Calu3 (cell line): ENCODE data around the gene PI4KA. TPM values are rescaled to one million over a fixed set of nuclear protein-coding genes. Genes with fewer than 3 reads are reported as not detected.

ENCODE experiments used
- BruUV-seq: library from RNA; stranded (reverse); fragments of 400-500 nt; replicated peaks from 2 replicates; lab custom pipeline; 2021; lab: Mats Ljungman, UMichigan
- CTCF ChIA-PET: fragments of 300-600 bp; sonication (Branson Sonifier 250); formaldehyde crosslinking; loops from one replicate; lab custom pipeline; 2022; ENCODE audit warnings: antibody characterized with exemption; lab: Charles Lee
- DNase-seq: peaks from one replicate; pipeline ENCODE4 v3.0.0; 2022
- H3K27ac Mint-ChIP-seq: one replicate; pipeline ENCODE4 v1.8.0; 2022; ENCODE audit warnings: mixed read lengths; ENCODE audit not compliant: unreplicated experiment
- H3K27me3 Mint-ChIP-seq: one replicate; pipeline ENCODE4 v1.8.0; 2022; ENCODE audit warnings: mixed read lengths; ENCODE audit not compliant: unreplicated experiment
- H3K36me3 Mint-ChIP-seq: one replicate; pipeline ENCODE4 v1.8.0; 2022; ENCODE audit warnings: mild to moderate bottlenecking, moderate library complexity, mixed read lengths; ENCODE audit not compliant: insufficient read depth, unreplicated experiment
- H3K4me1 Mint-ChIP-seq: one replicate; pipeline ENCODE4 v1.8.0; 2022; ENCODE audit warnings: mild to moderate bottlenecking, low read depth, mixed read lengths; ENCODE audit not compliant: unreplicated experiment
- H3K4me3 Mint-ChIP-seq: one replicate; pipeline ENCODE4 v1.8.0; 2022; ENCODE audit warnings: mild to moderate bottlenecking, low read depth, moderate library complexity, mixed read lengths; ENCODE audit not compliant: unreplicated experiment
- H3K9me3 Mint-ChIP-seq: one replicate; pipeline ENCODE4 v1.8.0; 2022; ENCODE audit warnings: low read depth, mixed read lengths; ENCODE audit not compliant: unreplicated experiment
- CTCF ChIP-seq: fragments of 200-600 bp; IDR thresholded peaks from one replicate; pipeline ENCODE4 v1.8.0; 2022; ENCODE audit warnings: antibody characterized with exemption; ENCODE audit not compliant: unreplicated experiment
- intact Hi-C: fragments of 100-400 bp; cut with micrococcal nuclease; formaldehyde crosslinking; loops from one replicate; pipeline ENCODE4 v1.10.0; 2022; ENCODE audit not compliant: unreplicated experiment
- total RNA-seq: library from RNA; stranded (reverse); gene quantifications from 2 replicates; pipeline ENCODE4 v1.2.3, GENCODE V29; 2022

The PI4KA gene
- total RNA-seq, 1 experiment from 2014 or later = 77.9 TPM

GRCh38 chr22:20779818-20780158 is 78.8 kb downstream of the PI4KA start:
- Mint-ChIP-seq H3K27me3 (no peaks in the 10 kb centered on the region), H3K27ac (no peak overlapping the region), H3K4me3 (no peak overlapping the region), H3K36me3 (peaks cover 10% of the 10 kb centered on the region), H3K4me1 (peaks cover 16% of the 10 kb centered on the region), H3K9me3 (no peaks in the 10 kb centered on the region)
- no TSS peak for BruUV-seq
- DNase-seq = no peak
- no peak for TF ChIP-seq CTCF
- CTCF ChIA-PET = interaction anchor here (0.6 to 1.5 kb wide), 2 partner anchors 33 to 112 kb away, joined by 3 to 4 read pairs; no protein-coding TSS in a partner anchor
- intact Hi-C loops = no loop called here

DNA sequence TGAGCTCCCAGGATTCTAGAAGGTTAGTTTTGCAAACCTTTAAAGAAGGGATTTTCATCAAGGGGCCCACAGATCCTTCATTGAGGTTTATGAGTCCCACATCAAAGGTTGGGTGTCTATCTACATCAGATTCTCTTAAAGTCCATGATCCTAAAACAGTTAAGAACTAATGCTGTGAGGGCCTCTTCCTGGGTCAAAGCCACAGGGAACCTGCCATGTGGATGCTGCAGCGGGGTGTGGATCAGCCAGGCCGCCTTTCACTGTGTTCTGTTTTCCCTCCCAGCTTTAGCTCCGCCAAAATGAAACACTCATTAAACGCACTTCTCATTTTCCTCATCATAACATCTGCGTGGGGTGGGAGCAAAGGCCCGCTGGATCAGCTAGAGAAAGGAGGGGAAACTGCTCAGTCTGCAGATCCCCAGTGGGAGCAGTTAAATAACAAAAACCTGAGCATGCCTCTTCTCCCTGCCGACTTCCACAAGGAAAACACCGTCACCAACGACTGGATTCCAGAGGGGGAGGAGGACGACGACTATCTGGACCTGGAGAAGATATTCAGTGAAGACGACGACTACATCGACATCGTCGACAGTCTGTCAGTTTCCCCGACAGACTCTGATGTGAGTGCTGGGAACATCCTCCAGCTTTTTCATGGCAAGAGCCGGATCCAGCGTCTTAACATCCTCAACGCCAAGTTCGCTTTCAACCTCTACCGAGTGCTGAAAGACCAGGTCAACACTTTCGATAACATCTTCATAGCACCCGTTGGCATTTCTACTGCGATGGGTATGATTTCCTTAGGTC is 79.4 kb downstream of the PI4KA start:
- no peaks in the 10 kb centered on the region for H3K9me3 Mint-ChIP-seq
- no peak overlapping the region for H3K4me3 Mint-ChIP-seq
- peaks cover 10% of the 10 kb centered on the region for H3K36me3 Mint-ChIP-seq
- no peaks in the 10 kb centered on the region for H3K27me3 Mint-ChIP-seq
- H3K27ac Mint-ChIP-seq = no peak overlapping the region
- no TSS peak for BruUV-seq
- H3K4me1 Mint-ChIP-seq = peaks cover 16% of the 10 kb centered on the region
- intact Hi-C loops = no loop called here
- CTCF ChIA-PET = interaction anchor here (0.6 to 1.5 kb wide), 2 partner anchors 33 to 113 kb away, joined by 3 to 4 read pairs; no protein-coding TSS in a partner anchor
- DNase-seq = no peak
- TF ChIP-seq CTCF = no peak

DNA sequence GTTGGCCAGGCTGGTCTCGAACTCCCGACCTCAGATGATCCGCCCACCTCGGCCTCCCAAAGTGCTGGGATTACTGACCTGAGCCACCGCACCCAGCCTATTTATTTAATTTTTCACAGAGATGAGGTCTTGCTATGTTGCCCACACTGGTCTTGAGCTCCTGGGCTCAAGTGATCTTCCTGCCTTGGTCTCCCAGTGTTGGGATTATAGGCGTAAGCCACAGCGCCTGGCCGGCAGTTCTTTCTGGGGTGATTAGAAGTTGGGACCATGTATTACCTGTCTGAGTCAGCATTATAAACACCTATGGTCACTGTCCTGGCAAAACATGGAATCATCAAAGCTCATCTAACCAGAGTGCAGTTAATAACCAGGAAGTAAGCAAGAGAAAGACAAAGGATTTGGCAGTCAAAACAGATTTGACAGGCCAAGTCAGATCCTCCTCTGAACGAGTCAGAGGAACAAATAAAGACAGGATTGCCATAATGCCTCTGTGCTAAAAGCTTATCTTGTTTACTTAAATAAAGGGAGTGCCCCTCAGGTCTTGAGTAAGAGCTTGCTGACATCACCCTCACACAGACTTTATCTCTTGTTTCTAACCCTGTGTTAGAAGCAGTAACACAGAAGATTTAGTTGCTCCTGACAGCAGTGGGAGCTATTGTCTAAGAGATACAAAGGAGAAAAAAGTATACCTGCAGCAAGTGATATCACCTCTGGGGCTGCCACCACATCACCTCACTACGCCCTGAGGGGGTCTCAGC is 81.0 kb downstream of the PI4KA start:
- Mint-ChIP-seq H3K27me3 (no peaks in the 10 kb centered on the region), H3K4me3 (no peak overlapping the region), H3K36me3 (peaks cover 10% of the 10 kb centered on the region), H3K4me1 (peaks cover 16% of the 10 kb centered on the region), H3K9me3 (no peaks in the 10 kb centered on the region), H3K27ac (no peak overlapping the region)
- no peak for TF ChIP-seq CTCF
- intact Hi-C loops = no loop called here
- BruUV-seq = no TSS peak
- CTCF ChIA-PET = interaction anchor here (0.5 to 1.1 kb wide), 7 partner anchors 19 to 108 kb away, joined by 3 to 7 read pairs (median 4); no protein-coding TSS in a partner anchor
- peak; percentile 36 for DNase-seq

GRCh38 chr22:20776624-20777405 is 81.8 kb downstream of the PI4KA start:
- no TSS peak for BruUV-seq
- no peak for DNase-seq
- Mint-ChIP-seq H3K4me3 (no peak overlapping the region), H3K27ac (no peak overlapping the region), H3K27me3 (no peaks in the 10 kb centered on the region), H3K4me1 (peaks cover 16% of the 10 kb centered on the region), H3K9me3 (no peaks in the 10 kb centered on the region), H3K36me3 (peaks cover 10% of the 10 kb centered on the region)
- intact Hi-C loops = no loop called here
- TF ChIP-seq CTCF = no peak
- CTCF ChIA-PET = interaction anchor here (0.5 to 1.1 kb wide), 4 partner anchors 18 to 109 kb away, joined by 3 to 7 read pairs (median 4); no protein-coding TSS in a partner anchor
